T-cell (primary cell): ENCODE data around the gene ATP1A3. TPM values are rescaled to one million over a fixed set of nuclear protein-coding genes. Genes with fewer than 3 reads are reported as not detected.
"Not testable (repeated sequence)": the region's sequence is repeated elsewhere in the genome, so short reads cannot be mapped to it uniquely, and the experiment has no call there.

Experiments
- ATAC-seq, 4 experiments: fragments of 200-7000 bp in 3 of 4; fragments of 150-1000 bp in 1 of 4; cut with Tn5 transposase; replicated peaks in 1 of 4; 1 replicate in 3 of 4; 2 replicates in 1 of 4; pipeline ENCODE4 v1.10.0; 2021; ENCODE audit warnings: moderate library complexity in 3 of 4, mild to moderate bottlenecking in 2 of 4, moderate number of reproducible peaks in 1 of 4
- CTCF ChIA-PET, 2 donors: fragments of 300-600 bp; sonication (Branson Sonifier 250); formaldehyde crosslinking; loops; one replicate each; lab custom pipeline; 2022; ENCODE audit warnings: antibody characterized with exemption in 2 of 2; lab: Charles Lee
- POLR2A ChIA-PET, 2 donors: fragments of 300-600 bp; sonication (Branson Sonifier 250); formaldehyde crosslinking; loops; one replicate each; lab custom pipeline; 2022; ENCODE audit warnings: antibody characterized with exemption in 2 of 2; lab: Charles Lee
- DNase-seq, 35 experiments: peaks; one replicate each; pipeline versions ENCODE4 v3.0.0 to v3.0.0-alpha.2; 2013 to 2023
- H3K27ac ChIP-seq: one replicate; pipeline ENCODE4 v1.5.1; 2013; ENCODE audit warnings: low read length
- H3K27me3 ChIP-seq, 2 experiments: replicated peaks in 1 of 2; 1 replicate in 1 of 2; 2 replicates in 1 of 2; pipeline versions ENCODE4 v1.6.1 to v1.7.0; 2013; ENCODE audit warnings: low read length in 1 of 2, mixed read lengths in 1 of 2; ENCODE audit not compliant: control insufficient read depth in 2 of 2, insufficient read depth in 2 of 2; ENCODE audit errors: extremely low read depth in 1 of 2
- H3K36me3 ChIP-seq, 2 donors: 1 replicate in 1 of 2; 2 replicates in 1 of 2; pipeline versions ENCODE4 v1.6.1 to v1.7.0; 2013; ENCODE audit warnings: low read length in 1 of 2; ENCODE audit not compliant: control insufficient read depth in 2 of 2, insufficient read depth in 1 of 2; ENCODE audit errors: extremely low read depth in 1 of 2
- H3K4me1 ChIP-seq, 2 experiments: 1 replicate in 1 of 2; 2 replicates in 1 of 2; pipeline versions ENCODE4 v1.6.1 to v1.7.0; 2013; ENCODE audit warnings: low read length in 2 of 2, mixed read lengths in 1 of 2; ENCODE audit not compliant: insufficient read depth in 2 of 2, control insufficient read depth in 1 of 2; ENCODE audit errors: extremely low read depth in 1 of 2
- H3K4me3 ChIP-seq, 2 donors: 1 replicate in 1 of 2; 2 replicates in 1 of 2; pipeline versions ENCODE4 v1.5.1 to v1.7.0; 2013; ENCODE audit warnings: mild to moderate bottlenecking in 2 of 2, low read length in 1 of 2, moderate library complexity in 1 of 2; ENCODE audit not compliant: control insufficient read depth in 1 of 2; ENCODE audit errors: extremely low read depth in 1 of 2
- H3K9me3 ChIP-seq: 2 replicates; pipeline ENCODE4 v1.7.0; 2013
- H3K27ac Mint-ChIP-seq, 2 donors: one replicate each; pipeline ENCODE4 v1.8.0; 2020 to 2021; ENCODE audit warnings: mild to moderate bottlenecking in 2 of 2, mixed read lengths in 2 of 2
- H3K27me3 Mint-ChIP-seq, 2 donors: one replicate each; pipeline ENCODE4 v1.8.0; 2021 to 2022; ENCODE audit warnings: mixed read lengths in 2 of 2
- H3K36me3 Mint-ChIP-seq: one replicate; pipeline ENCODE4 v1.8.0; 2021; ENCODE audit warnings: mixed read lengths
- H3K4me1 Mint-ChIP-seq, 3 donors: one replicate each; pipeline ENCODE4 v1.8.0; 2020 to 2022; ENCODE audit warnings: mixed read lengths in 3 of 3, mild to moderate bottlenecking in 1 of 3
- H3K4me3 Mint-ChIP-seq, 3 donors: one replicate each; pipeline ENCODE4 v1.8.0; 2020 to 2022; ENCODE audit warnings: mild to moderate bottlenecking in 3 of 3, mixed read lengths in 3 of 3, moderate library complexity in 3 of 3
- H3K9me3 Mint-ChIP-seq, 3 donors: one replicate each; pipeline ENCODE4 v1.8.0; 2020 to 2022; ENCODE audit warnings: mixed read lengths in 3 of 3
- WGBS: methylation state at CpG from one replicate; pipeline ENCODE4 v1.1.5; 2013; ENCODE audit warnings: missing lambda C conversion rate; ENCODE audit not compliant: insufficient coverage; 5-methylcytosine and 5-hydroxymethylcytosine counted together
- total RNA-seq, 35 experiments: library from RNA in 6 of 35; stranded (reverse) in 6 of 35; fragments of 120-200 nt in 1 of 35; gene quantifications; one replicate each; pipeline versions ENCODE4 v1.2.1 to v1.2.4 and lab custom pipeline; 2013 to 2026

The ATP1A3 gene
- total RNA-seq = 10 to 100 TPM in 1 of 5 donors, 1 to 10 TPM in 4; 4.3 to 14.4 (median 6.3) TPM
- total RNA-seq (2013) = 5.2 TPM
- total RNA-seq (lab: John Stamatoyannopoulos, UW) = 0.08 to 0.89 (median 0.34) reads per million in 29 experiments

DNA sequence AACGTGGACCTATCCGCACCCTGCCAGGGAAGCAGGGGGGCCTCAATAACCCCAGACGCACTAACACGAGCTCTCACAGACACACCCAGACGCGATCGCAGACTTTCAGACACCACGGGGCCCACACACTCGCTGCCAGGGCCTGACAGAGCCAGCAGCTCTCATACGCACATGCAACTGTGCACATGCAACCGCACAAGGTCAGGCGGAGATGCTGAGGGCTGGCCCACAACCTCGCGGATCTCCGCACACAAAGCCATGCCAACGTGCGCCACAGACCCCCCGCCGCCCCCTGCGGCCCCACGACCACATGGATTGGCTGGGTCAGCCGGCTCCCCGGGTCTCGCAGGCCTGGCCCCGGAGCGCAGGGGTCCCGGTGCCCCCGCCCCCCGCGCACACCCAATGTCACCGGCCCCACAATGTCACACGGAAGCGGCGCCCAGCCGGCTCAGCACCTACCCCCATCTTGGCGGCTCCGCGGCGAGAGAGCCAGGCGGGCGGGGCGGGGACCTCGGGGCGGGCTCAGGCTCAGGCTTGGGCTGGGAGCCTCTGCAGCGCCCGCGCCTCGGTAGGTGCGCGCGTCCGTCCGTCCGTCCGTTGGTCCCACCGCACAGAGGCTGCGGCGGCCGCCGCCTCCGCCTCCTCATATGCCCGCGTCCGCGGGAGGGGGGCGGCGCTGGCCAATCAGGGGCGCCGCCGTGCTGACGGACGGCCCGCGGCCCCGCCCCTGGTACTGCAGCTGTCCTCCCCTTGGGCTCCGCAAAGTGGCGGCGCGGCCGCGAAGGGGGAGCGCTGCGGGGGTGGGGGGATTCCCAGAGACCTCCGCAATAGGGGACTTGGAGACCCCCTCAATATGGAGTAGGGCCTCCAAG lies at the start of gene ATP1A3:
Gene ATP1A3 (minus strand): TSS at position 619 of the 872 bp plus-strand sequence. CDS start 154 bp downstream, at position 465.
- H3K9me3 Mint-ChIP-seq = no peaks in the 10 kb centered on the region
- Histone ChIP-seq H3K9me3 (no peaks in the 10 kb centered on the region), H3K4me3 (peak within 1 kb of the TSS; percentile 60 to 75), H3K36me3 (peaks cover 0 to 2% of the 10 kb centered on the region in 2 donors), H3K27ac (no peak within 1 kb of the TSS), H3K4me1 (peaks cover 6 to 37% of the 10 kb centered on the region in 2 experiments), H3K27me3 (peaks cover 0 to 59% of the 10 kb centered on the region in 2 experiments)
- H3K36me3 Mint-ChIP-seq = no peaks in the 10 kb centered on the region
- peaks cover 31 to 42% of the 10 kb centered on the region in 2 donors for H3K27me3 Mint-ChIP-seq
- peak; percentile 83 to 86 (median 85) for ATAC-seq
- 1% methylated on average over 73 of the region's 84 CpGs for WGBS
- peaks cover 35 to 45% (median 39%) of the 10 kb centered on the region in 3 donors for H3K4me1 Mint-ChIP-seq
- peak; percentile 18 to 72 (median 50) for DNase-seq
- CTCF ChIA-PET = interaction anchor here in 1 of 2 donors (0.6 kb wide), 1 partner anchor 628 kb away, joined by 4 read pairs; no protein-coding TSS in a partner anchor
- H3K4me3 Mint-ChIP-seq = peak within 1 kb of the TSS; percentile 80 to 86 (median 80)
- POLR2A ChIA-PET = interaction anchor here in 1 of 2 donors (0.6 kb wide), 1 partner anchor 35 kb away, joined by 3 read pairs; the partner anchor contains the start of gene RABAC1
- peak within 1 kb of the TSS in 1 of 2 donors; percentile 7 for H3K27ac Mint-ChIP-seq

DNA sequence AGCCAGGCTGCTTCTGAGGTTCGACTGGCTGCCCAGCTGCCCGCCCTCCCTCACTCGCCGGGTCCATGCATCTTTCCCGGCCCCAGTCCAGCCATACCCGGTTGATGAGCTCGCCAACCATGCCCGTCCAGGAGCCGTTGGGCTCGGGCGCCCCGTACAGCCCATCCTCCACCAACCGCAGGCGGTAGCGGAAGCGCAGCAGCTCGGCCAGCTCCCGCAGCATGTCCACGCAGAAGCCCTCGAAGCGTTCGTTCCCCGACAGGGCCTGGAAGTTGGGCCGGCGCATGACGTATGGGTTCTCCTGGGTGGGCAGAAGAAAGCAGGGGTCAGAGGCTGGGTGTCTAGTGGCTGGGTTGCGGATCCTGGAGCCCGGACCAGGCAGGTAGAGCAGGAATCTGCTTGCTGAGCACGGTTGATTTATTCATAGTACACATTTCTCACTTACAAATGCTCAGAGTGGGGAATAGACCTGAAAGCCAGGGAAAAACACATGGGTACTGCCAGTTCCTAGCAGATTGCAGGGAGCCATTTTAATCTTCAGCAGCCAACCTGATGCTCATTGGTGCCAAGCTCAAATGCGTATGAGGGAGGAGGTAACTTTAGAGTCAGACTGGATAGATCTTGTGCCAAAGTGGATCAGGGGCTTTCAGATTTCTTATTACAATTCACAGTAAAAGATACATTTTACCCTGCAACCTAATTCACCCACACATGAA lies 48.6 kb upstream of the ATP1A3 start:
- ChIA-PET POLR2A (no interaction called here), CTCF (no interaction called here)
- Histone ChIP-seq H3K4me1 (no peaks in the 10 kb centered on the region), H3K9me3 (no peaks in the 10 kb centered on the region), H3K27ac (no peak overlapping the region), H3K27me3 (peaks cover 0 to 17% of the 10 kb centered on the region in 2 experiments), H3K36me3 (no peaks in the 10 kb centered on the region), H3K4me3 (no peak overlapping the region)
- no peaks in the 10 kb centered on the region for H3K36me3 Mint-ChIP-seq
- H3K27me3 Mint-ChIP-seq = peaks cover 0 to 2% of the 10 kb centered on the region in 2 donors
- no peak overlapping the region for H3K27ac Mint-ChIP-seq
- H3K4me1 Mint-ChIP-seq = no peaks in the 10 kb centered on the region
- H3K9me3 Mint-ChIP-seq = no peaks in the 10 kb centered on the region
- no peak overlapping the region for H3K4me3 Mint-ChIP-seq
- ATAC-seq (no peak), DNase-seq (no peak)
- WGBS = 90% methylated on average over 27 of the region's 30 CpGs

DNA sequence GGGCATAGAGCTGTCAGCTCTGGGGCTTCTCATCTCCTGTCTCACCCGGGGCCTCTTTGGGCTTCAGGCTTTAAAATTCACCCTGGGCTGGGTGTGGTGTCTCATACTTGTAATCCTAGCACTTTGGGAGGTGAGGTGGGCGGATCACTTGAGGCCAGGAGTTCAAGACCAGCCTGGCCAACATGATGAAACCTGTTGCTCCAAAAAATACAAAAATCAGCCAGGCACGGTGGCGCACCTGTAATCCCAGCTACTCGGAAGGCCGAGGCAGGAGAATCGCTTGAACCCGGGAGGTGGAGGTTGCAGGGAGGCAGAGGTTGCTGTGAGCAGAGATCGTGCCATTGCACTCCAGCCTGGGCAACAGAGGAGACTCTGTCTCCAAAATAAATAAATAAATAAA lies 46.5 kb upstream of the ATP1A3 start:
- WGBS = 59% methylated on average over 6 of the region's 9 CpGs
- H3K27me3 ChIP-seq = peaks cover 0 to 17% of the 10 kb centered on the region in 2 experiments
- H3K27ac Mint-ChIP-seq, H3K36me3 ChIP-seq, H3K27ac ChIP-seq, H3K4me3 ChIP-seq, POLR2A ChIA-PET, DNase-seq, H3K27me3 Mint-ChIP-seq, H3K36me3 Mint-ChIP-seq, CTCF ChIA-PET, H3K9me3 ChIP-seq, H3K4me1 ChIP-seq, ATAC-seq, H3K4me1 Mint-ChIP-seq, H3K4me3 Mint-ChIP-seq, H3K9me3 Mint-ChIP-seq: not testable (repeated sequence)

DNA sequence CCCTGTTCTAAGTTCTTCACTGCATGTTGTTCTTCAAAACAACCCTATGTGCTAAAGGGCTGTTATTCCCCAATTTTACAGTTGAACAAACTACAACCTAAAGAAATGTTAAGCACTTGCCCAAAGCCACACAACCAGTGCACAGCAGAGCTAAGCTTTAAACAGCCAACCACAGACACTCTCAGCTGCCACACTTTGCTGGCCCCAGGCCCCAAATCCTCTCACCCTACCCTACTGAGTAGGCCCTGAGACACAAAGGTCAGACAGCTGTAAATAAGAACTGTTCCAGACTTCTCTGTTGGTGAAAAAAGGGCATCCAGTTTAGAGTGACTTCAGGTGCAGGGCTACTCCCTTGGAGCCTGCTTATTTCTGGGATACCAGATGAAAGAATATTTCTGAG lies 46.0 kb upstream of the ATP1A3 start:
- H3K4me1 ChIP-seq = no peaks in the 10 kb centered on the region
- ChIA-PET CTCF (interaction anchor here in 1 of 2 donors (0.6 kb wide), 1 partner anchor 70 kb away, joined by 4 read pairs; no protein-coding TSS in a partner anchor), POLR2A (no interaction called here)
- no peaks in the 10 kb centered on the region for H3K36me3 ChIP-seq
- no peaks in the 10 kb centered on the region for H3K9me3 ChIP-seq
- H3K27ac ChIP-seq = no peak overlapping the region
- H3K27ac Mint-ChIP-seq = no peak overlapping the region
- ATAC-seq = no peak
- H3K36me3 Mint-ChIP-seq = no peaks in the 10 kb centered on the region
- H3K4me3 Mint-ChIP-seq = no peak overlapping the region
- H3K27me3 ChIP-seq = peaks cover 0 to 17% of the 10 kb centered on the region in 2 experiments
- H3K27me3 Mint-ChIP-seq = peaks cover 0 to 2% of the 10 kb centered on the region in 2 donors
- H3K4me1 Mint-ChIP-seq = no peaks in the 10 kb centered on the region
- H3K9me3 Mint-ChIP-seq = no peaks in the 10 kb centered on the region
- no peak overlapping the region for H3K4me3 ChIP-seq
- no peak for DNase-seq

DNA sequence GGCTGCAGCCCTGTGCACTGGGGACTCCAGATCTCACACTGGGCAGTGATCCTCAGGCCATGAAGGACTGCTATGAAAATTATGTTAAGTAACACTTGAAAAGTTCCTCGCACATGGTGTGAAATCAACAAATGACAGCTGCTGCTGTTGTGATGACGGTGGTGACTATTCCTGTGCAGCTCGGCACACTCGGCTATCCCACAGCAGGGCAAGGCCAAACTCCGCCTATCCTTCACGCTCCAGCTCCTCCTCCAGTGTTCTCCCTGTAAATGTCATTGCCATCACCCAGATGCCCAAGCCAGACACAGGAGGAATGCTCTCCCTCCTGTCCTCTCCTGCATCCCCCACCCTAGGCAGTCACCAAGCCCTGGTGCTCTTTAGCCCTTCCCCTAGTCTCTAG lies 44.6 kb upstream of the ATP1A3 start:
- no peaks in the 10 kb centered on the region for H3K4me1 ChIP-seq
- H3K36me3 Mint-ChIP-seq = no peaks in the 10 kb centered on the region
- H3K27ac ChIP-seq = no peak overlapping the region
- DNase-seq (no peak), ATAC-seq (no peak)
- POLR2A ChIA-PET = no interaction called here
- no peak overlapping the region for H3K4me3 Mint-ChIP-seq
- H3K9me3 Mint-ChIP-seq = no peaks in the 10 kb centered on the region
- H3K27me3 Mint-ChIP-seq = peaks cover 5 to 7% of the 10 kb centered on the region in 2 donors
- peaks cover 4 to 5% (median 4%) of the 10 kb centered on the region in 3 donors for H3K4me1 Mint-ChIP-seq
- no peak overlapping the region for H3K27ac Mint-ChIP-seq
- no peaks in the 10 kb centered on the region for H3K36me3 ChIP-seq
- H3K9me3 ChIP-seq = no peaks in the 10 kb centered on the region
- WGBS = 95% methylated on average over 5 of the region's 6 CpGs
- no peak overlapping the region for H3K4me3 ChIP-seq
- CTCF ChIA-PET = no interaction called here
- H3K27me3 ChIP-seq = peaks cover 0 to 17% of the 10 kb centered on the region in 2 experiments

DNA sequence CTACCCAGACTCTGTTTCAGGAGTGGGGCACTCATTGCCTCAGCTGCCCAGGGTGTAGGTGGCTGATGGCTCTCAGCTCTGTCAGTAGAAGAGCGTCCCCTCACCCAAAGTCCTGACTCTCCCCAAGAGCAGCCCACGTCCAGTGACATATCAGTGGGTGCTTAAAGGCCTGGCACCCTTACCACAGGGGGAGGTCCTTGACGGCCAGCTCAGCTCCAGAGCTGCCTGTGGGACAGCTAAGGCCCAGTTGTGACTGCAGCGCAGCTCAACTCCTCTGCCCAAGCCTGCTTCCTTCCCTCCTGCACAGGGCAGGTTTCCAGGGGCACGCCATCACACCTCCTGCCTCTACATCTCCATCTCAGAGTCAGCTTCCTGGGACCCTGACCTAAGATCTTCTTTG lies 43.6 kb upstream of the ATP1A3 start:
- H3K4me3 ChIP-seq = no peak overlapping the region
- no peaks in the 10 kb centered on the region for H3K9me3 Mint-ChIP-seq
- no peak overlapping the region for H3K27ac ChIP-seq
- peaks cover 0 to 15% of the 10 kb centered on the region in 2 experiments for H3K27me3 ChIP-seq
- no peaks in the 10 kb centered on the region for H3K36me3 Mint-ChIP-seq
- ChIA-PET CTCF (no interaction called here), POLR2A (no interaction called here)
- H3K27me3 Mint-ChIP-seq = peaks cover 5 to 7% of the 10 kb centered on the region in 2 donors
- no peak for DNase-seq
- peaks cover 4 to 5% (median 4%) of the 10 kb centered on the region in 3 donors for H3K4me1 Mint-ChIP-seq
- no peaks in the 10 kb centered on the region for H3K4me1 ChIP-seq
- H3K9me3 ChIP-seq = no peaks in the 10 kb centered on the region
- 67% methylated on average over 4 of the region's 5 CpGs for WGBS
- H3K27ac Mint-ChIP-seq = no peak overlapping the region
- no peak overlapping the region for H3K4me3 Mint-ChIP-seq
- ATAC-seq = no peak
- H3K36me3 ChIP-seq = no peaks in the 10 kb centered on the region
